GM19397 (cell line): Measurements from ENCODE around the gene MPP2.
"Not testable (repeated sequence)": the region's sequence is repeated elsewhere in the genome, so short reads cannot be mapped to it uniquely, and the experiment has no call there.

Source experiments
- ATAC-seq: cut with Tn5 transposase; IDR thresholded peaks from one replicate; pipeline ENCODE4 v1.9.1; 2021; ENCODE audit warnings: mild to moderate bottlenecking, moderate library complexity; ENCODE audit not compliant: unreplicated experiment

The MPP2 gene

GRCh38 chr17:43907425-43907981 is at the start of gene MPP2:
Gene MPP2 (minus strand): TSS chr17:43907536. CDS start chr17:43904460, 3,076 bp downstream.
- ATAC-seq: no peak

- ATAC-seq: no peak
These were observed 48.9 kb upstream of the MPP2 start for GRCh38 chr17:43956222-43956621.

- no peak for ATAC-seq
These were observed 46.4 kb upstream of the MPP2 start, which contains the start of gene PYY for GRCh38 chr17:43953746-43954145. Gene PYY (minus strand): TSS chr17:43953940. CDS start chr17:43953483, 457 bp downstream.

GRCh38 chr17:43952724-43953666 is 45.7 kb upstream of the MPP2 start:
- ATAC-seq: no peak

GRCh38 chr17:43952351-43952723 is 45.0 kb upstream of the MPP2 start:
- ATAC-seq: no peak

GRCh38 chr17:43951750-43952149 is 44.4 kb upstream of the MPP2 start:
- ATAC-seq: no peak

GRCh38 chr17:43950554-43950953 is 43.2 kb upstream of the MPP2 start:
- ATAC-seq: no peak

GRCh38 chr17:43949781-43950180 is 42.4 kb upstream of the MPP2 start:
- ATAC-seq: no peak

GRCh38 chr17:43946781-43947180 is 39.4 kb upstream of the MPP2 start:
- no peak for ATAC-seq

GRCh38 chr17:43945074-43945829 is 37.9 kb upstream of the MPP2 start:
- no peak for ATAC-seq

- ATAC-seq: no peak
These were observed 34.8 kb upstream of the MPP2 start, which contains the start of gene PPY for GRCh38 chr17:43942051-43942685. Gene PPY (minus strand): TSS chr17:43942476. CDS start chr17:43941654, 822 bp downstream.

GRCh38 chr17:43940630-43941029 is 33.3 kb upstream of the MPP2 start:
- no peak for ATAC-seq

GRCh38 chr17:43939886-43940285 is 32.5 kb upstream of the MPP2 start:
- ATAC-seq: no peak

- ATAC-seq: not testable (repeated sequence)
These were observed 32.1 kb upstream of the MPP2 start for GRCh38 chr17:43939452-43939851.

GRCh38 chr17:43938838-43939182 is 31.5 kb upstream of the MPP2 start:
- ATAC-seq: no peak

- ATAC-seq: no peak
These were observed 29.1 kb upstream of the MPP2 start for GRCh38 chr17:43936434-43936833.

GRCh38 chr17:43935926-43936261 is 28.6 kb upstream of the MPP2 start:
- no peak for ATAC-seq

GRCh38 chr17:43935204-43935925 is 28.0 kb upstream of the MPP2 start:
- ATAC-seq: no peak

- no peak for ATAC-seq
These were observed 25.6 kb upstream of the MPP2 start for GRCh38 chr17:43932923-43933322.

GRCh38 chr17:43932357-43932756 is 25.0 kb upstream of the MPP2 start:
- ATAC-seq: no peak
